Measurements from ENCODE around the gene AMPD3.

Gene AMPD3

DNA sequence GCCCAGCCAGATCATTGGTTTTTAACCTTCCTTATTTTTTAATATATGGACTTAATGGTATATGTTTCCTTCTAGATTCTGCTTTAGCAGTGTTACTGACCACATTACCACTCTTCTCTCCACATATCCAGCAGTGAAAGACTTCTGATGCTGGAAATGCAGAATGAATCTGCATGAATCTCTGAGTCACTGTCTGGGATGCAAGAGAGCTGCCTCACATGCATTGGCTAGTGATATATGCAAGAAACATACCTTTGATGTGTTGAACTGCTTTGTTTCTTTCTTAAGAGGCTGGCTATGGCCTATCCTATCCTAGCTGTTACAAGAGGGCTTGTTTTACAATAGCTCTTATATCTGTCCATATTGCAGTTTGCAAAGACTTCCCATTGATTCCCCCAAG is 16.6 kb upstream of the AMPD3 start:
- no peak overlapping the region for H3K9ac ChIP-seq
- H3K4me1 ChIP-seq (ENCODE audit: low read depth, poor library complexity, severe bottlenecking), result peaks cover 15% of the 10 kb centered on the region
- no peak overlapping the region for H3K27ac ChIP-seq
- no peaks in the 10 kb centered on the region for H4K20me1 ChIP-seq (ENCODE audit: insufficient read depth)
- no peak overlapping the region for H3K4me3 ChIP-seq (IDR thresholded peaks at IDR 0.05; ENCODE audit: insufficient read depth, low read depth, low read length)
- H3K79me2 ChIP-seq (ENCODE audit: insufficient read depth, low read depth), result no peaks in the 10 kb centered on the region
- H3K4me2 ChIP-seq, result no peak overlapping the region
- H3K36me3 ChIP-seq (ENCODE audit: insufficient read depth), result no peaks in the 10 kb centered on the region
- H2AFZ ChIP-seq (ENCODE audit: low read depth), result no peak overlapping the region
- H3K27me3 ChIP-seq (ENCODE audit: insufficient read depth, low read depth), result peaks cover 2% of the 10 kb centered on the region; the same call in 1 of the 2 replicates
- no peak for TF ChIP-seq CTCF (conservative IDR thresholded peaks at IDR 0.05; ENCODE audit: low read depth, low read length)

DNA sequence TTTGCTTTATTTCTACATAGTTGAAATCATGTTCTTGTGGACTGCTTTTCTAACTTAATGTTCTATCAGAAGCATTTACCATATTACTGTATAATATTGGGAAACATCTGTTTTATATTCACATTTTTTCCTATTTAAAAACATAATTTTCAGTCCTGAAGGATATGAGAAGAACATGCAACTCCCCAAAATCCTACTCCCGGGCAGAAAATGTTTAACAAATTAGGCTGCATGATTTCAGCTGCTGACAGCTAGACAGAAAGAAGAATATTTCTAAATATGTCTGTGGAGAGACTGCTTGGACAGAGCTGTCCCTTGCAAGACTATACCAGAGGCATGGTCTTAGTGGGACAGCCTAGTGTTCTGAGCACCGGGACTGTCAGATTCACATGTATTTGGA is 15.7 kb upstream of the AMPD3 start:
- no peak overlapping the region for H3K4me2 ChIP-seq

GRCh38 chr11:10439924-10440323 is 15.1 kb upstream of the AMPD3 start:
- no peaks in the 10 kb centered on the region for H3K79me2 ChIP-seq (ENCODE audit: insufficient read depth, low read depth)
- H3K4me3 ChIP-seq (IDR thresholded peaks at IDR 0.05; ENCODE audit: insufficient read depth, low read depth, low read length), result no peak overlapping the region
- no peaks in the 10 kb centered on the region for H3K36me3 ChIP-seq (ENCODE audit: insufficient read depth)
- H4K20me1 ChIP-seq (ENCODE audit: insufficient read depth), result no peaks in the 10 kb centered on the region
- TF ChIP-seq CTCF (conservative IDR thresholded peaks at IDR 0.05; ENCODE audit: low read depth, low read length), result no peak
- H3K4me1 ChIP-seq (ENCODE audit: low read depth, poor library complexity, severe bottlenecking), result peaks cover 15% of the 10 kb centered on the region
- peaks cover 2% of the 10 kb centered on the region; the same call in 1 of the 2 replicates for H3K27me3 ChIP-seq (ENCODE audit: insufficient read depth, low read depth)
- no peak overlapping the region for H3K27ac ChIP-seq
- H3K9ac ChIP-seq, result no peak overlapping the region
- H2AFZ ChIP-seq (ENCODE audit: low read depth), result no peak overlapping the region
- H3K4me2 ChIP-seq, result no peak overlapping the region

More for the DNA sequence above, 15.7 kb upstream of the AMPD3 start:
- no peak overlapping the region for H3K4me3 ChIP-seq (IDR thresholded peaks at IDR 0.05; ENCODE audit: insufficient read depth, low read depth, low read length)
- peaks cover 15% of the 10 kb centered on the region for H3K4me1 ChIP-seq (ENCODE audit: low read depth, poor library complexity, severe bottlenecking)
- TF ChIP-seq CTCF (conservative IDR thresholded peaks at IDR 0.05; ENCODE audit: low read depth, low read length), result no peak
- H3K27me3 ChIP-seq (ENCODE audit: insufficient read depth, low read depth), result peaks cover 2% of the 10 kb centered on the region; the same call in 1 of the 2 replicates
- H2AFZ ChIP-seq (ENCODE audit: low read depth), result no peak overlapping the region
- no peaks in the 10 kb centered on the region for H3K36me3 ChIP-seq (ENCODE audit: insufficient read depth)
- H4K20me1 ChIP-seq (ENCODE audit: insufficient read depth), result no peaks in the 10 kb centered on the region
- H3K9ac ChIP-seq, result no peak overlapping the region
- no peaks in the 10 kb centered on the region for H3K79me2 ChIP-seq (ENCODE audit: insufficient read depth, low read depth)
- H3K27ac ChIP-seq, result no peak overlapping the region

GRCh38 chr11:10440401-10440800 is 14.7 kb upstream of the AMPD3 start:
- no peaks in the 10 kb centered on the region for H3K36me3 ChIP-seq (ENCODE audit: insufficient read depth)
- no peak overlapping the region for H3K27ac ChIP-seq
- H3K4me3 ChIP-seq (IDR thresholded peaks at IDR 0.05; ENCODE audit: insufficient read depth, low read depth, low read length), result no peak overlapping the region
- TF ChIP-seq CTCF (conservative IDR thresholded peaks at IDR 0.05; ENCODE audit: low read depth, low read length), result no peak
- H3K9ac ChIP-seq, result no peak overlapping the region
- H3K4me1 ChIP-seq (ENCODE audit: low read depth, poor library complexity, severe bottlenecking), result peaks cover 15% of the 10 kb centered on the region
- no peaks in the 10 kb centered on the region for H3K79me2 ChIP-seq (ENCODE audit: insufficient read depth, low read depth)
- no peak overlapping the region for H3K4me2 ChIP-seq
- H2AFZ ChIP-seq (ENCODE audit: low read depth), result no peak overlapping the region
- H3K27me3 ChIP-seq (ENCODE audit: insufficient read depth, low read depth), result peaks cover 2% of the 10 kb centered on the region; the same call in 1 of the 2 replicates
- H4K20me1 ChIP-seq (ENCODE audit: insufficient read depth), result no peaks in the 10 kb centered on the region
